Naive thymus-derived CD4-positive, alpha-beta T cell (primary cell): ENCODE data around the gene POU3F1. TPM values are rescaled to one million over a fixed set of nuclear protein-coding genes. Genes with fewer than 3 reads are reported as not detected.

Experiments used
- ATAC-seq: fragments of 150-1000 bp; cut with Tn5 transposase; 2 replicates; pipeline ENCODE4 v1.10.0; 2021; ENCODE audit warnings: mild to moderate bottlenecking, moderate library complexity
- CTCF ChIA-PET: fragments of 350-600 bp; sonication (Branson Sonifier 250); formaldehyde crosslinking; loops from one replicate; lab custom pipeline; 2021; ENCODE audit warnings: antibody characterized with exemption; lab: Charles Lee
- POLR2A ChIA-PET: fragments of 350-600 bp; sonication (Branson Sonifier 250); formaldehyde crosslinking; loops from one replicate; lab custom pipeline; 2021; ENCODE audit warnings: antibody characterized with exemption, inconsistent platforms; lab: Charles Lee
- DNase-seq, 9 donors: peaks; one replicate each; pipeline versions ENCODE4 v3.0.0 to v3.0.0-alpha.2; 2020 to 2022; ENCODE audit warnings: mixed read lengths in 1 of 9
- H3K27ac ChIP-seq: one replicate; pipeline ENCODE4 v1.7.0; 2013; ENCODE audit warnings: mild to moderate bottlenecking, low read depth, low read length, moderate library complexity
- H3K27me3 ChIP-seq, 2 donors: one replicate each; pipeline ENCODE4 v1.7.0; 2013; ENCODE audit warnings: low read length in 2 of 2, mild to moderate bottlenecking in 2 of 2, moderate library complexity in 2 of 2; ENCODE audit not compliant: control insufficient read depth in 2 of 2, insufficient read depth in 2 of 2
- H3K36me3 ChIP-seq, 3 experiments: 1 replicate in 2 of 3; 2 replicates in 1 of 3; pipeline ENCODE4 v1.7.0; 2013; ENCODE audit warnings: low read length in 3 of 3, mild to moderate bottlenecking in 3 of 3, moderate library complexity in 1 of 3; ENCODE audit not compliant: insufficient read depth in 3 of 3, control insufficient read depth in 2 of 3
- H3K4me1 ChIP-seq, 2 donors: one replicate each; pipeline ENCODE4 v1.7.0; 2013; ENCODE audit warnings: low read length in 2 of 2, mild to moderate bottlenecking in 2 of 2, moderate library complexity in 1 of 2; ENCODE audit not compliant: control insufficient read depth in 2 of 2, insufficient read depth in 2 of 2
- H3K4me3 ChIP-seq: 2 replicates; pipeline ENCODE4 v1.7.0; 2013; ENCODE audit warnings: mild to moderate bottlenecking, low read length
- H3K9me3 ChIP-seq, 3 experiments: 1 replicate in 2 of 3; 2 replicates in 1 of 3; pipeline ENCODE4 v1.7.0; 2013; ENCODE audit warnings: low read length in 3 of 3; ENCODE audit not compliant: control insufficient read depth in 2 of 3
- H3K27ac Mint-ChIP-seq, 9 donors: one replicate each; pipeline ENCODE4 v1.8.0; 2020 to 2022; ENCODE audit warnings: mixed read lengths in 9 of 9, mild to moderate bottlenecking in 8 of 9, moderate library complexity in 5 of 9, inconsistent platforms in 2 of 9
- H3K27me3 Mint-ChIP-seq, 5 donors: one replicate each; pipeline ENCODE4 v1.8.0; 2021 to 2022; ENCODE audit warnings: mixed read lengths in 5 of 5, mild to moderate bottlenecking in 1 of 5
- H3K36me3 Mint-ChIP-seq, 5 donors: one replicate each; pipeline ENCODE4 v1.8.0; 2020 to 2022; ENCODE audit warnings: mixed read lengths in 5 of 5, mild to moderate bottlenecking in 3 of 5, inconsistent platforms in 1 of 5
- H3K4me1 Mint-ChIP-seq, 7 donors: one replicate each; pipeline ENCODE4 v1.8.0; 2020 to 2022; ENCODE audit warnings: mixed read lengths in 7 of 7, mild to moderate bottlenecking in 3 of 7, inconsistent platforms in 1 of 7
- H3K4me3 Mint-ChIP-seq, 10 donors: one replicate each; pipeline ENCODE4 v1.8.0; 2020 to 2022; ENCODE audit warnings: mild to moderate bottlenecking in 10 of 10, mixed read lengths in 10 of 10, moderate library complexity in 6 of 10, inconsistent platforms in 2 of 10
- H3K9me3 Mint-ChIP-seq, 11 donors: one replicate each; pipeline ENCODE4 v1.8.0; 2020 to 2022; ENCODE audit warnings: mixed read lengths in 11 of 11, mild to moderate bottlenecking in 4 of 11, inconsistent platforms in 1 of 11, moderate library complexity in 1 of 11
- intact Hi-C, 2 donors: fragments of 100-400 bp; cut with micrococcal nuclease; formaldehyde crosslinking; loops; one replicate each; pipeline ENCODE4 v1.15.1; 2023
- polyA plus RNA-seq, 2 donors: library from polyadenylated mRNA; unstranded; fragments of 300-500 nt; fragmentation: Illumina TruSeq; gene quantifications; one replicate each; pipeline ENCODE4 v1.2.3, GENCODE V29; 2021
- total RNA-seq, 6 experiments: library from RNA in 5 of 6; stranded (reverse) in 5 of 6; gene quantifications; 1 replicate in 5 of 6; 2 replicates in 1 of 6; pipeline ENCODE4 v1.2.3 and lab custom pipeline; 2021 to 2026

POU3F1 gene
- total and polyA plus RNA-seq, 7 experiments from 2014 or later, result 0.17 to 0.19 TPM; not detected in 5

- Mint-ChIP-seq H3K27me3 (peaks cover 0 to 17% (median 0%) of the 10 kb centered on the region in 5 donors), H3K27ac (no peak overlapping the region), H3K4me3 (no peak overlapping the region), H3K36me3 (no peaks in the 10 kb centered on the region), H3K9me3 (no peaks in the 10 kb centered on the region), H3K4me1 (no peaks in the 10 kb centered on the region)
- no peak for ATAC-seq
- no peaks in the 10 kb centered on the region for H3K27me3 ChIP-seq
- H3K27ac ChIP-seq, result no peak overlapping the region
- intact Hi-C loops, result no loop called here
- no peak overlapping the region for H3K4me3 ChIP-seq
- no peaks in the 10 kb centered on the region for H3K4me1 ChIP-seq
- no peaks in the 10 kb centered on the region for H3K9me3 ChIP-seq
- ChIA-PET CTCF (no interaction called here), POLR2A (no interaction called here)
- DNase-seq, result no peak
- H3K36me3 ChIP-seq, result no peaks in the 10 kb centered on the region
These were observed 36.9 kb upstream of the POU3F1 start for GRCh38 chr1:38083541-38083940.

GRCh38 chr1:38082769-38083263 lies 36.2 kb upstream of the POU3F1 start:
- no peak for DNase-seq
- POLR2A ChIA-PET, result no interaction called here
- Mint-ChIP-seq H3K9me3 (no peaks in the 10 kb centered on the region), H3K36me3 (no peaks in the 10 kb centered on the region), H3K27me3 (peaks cover 0 to 11% (median 0%) of the 10 kb centered on the region in 5 donors), H3K4me1 (no peaks in the 10 kb centered on the region), H3K27ac (no peak overlapping the region), H3K4me3 (no peak overlapping the region)
- Histone ChIP-seq H3K4me3 (no peak overlapping the region), H3K9me3 (no peaks in the 10 kb centered on the region), H3K36me3 (no peaks in the 10 kb centered on the region), H3K27ac (no peak overlapping the region), H3K27me3 (no peaks in the 10 kb centered on the region), H3K4me1 (no peaks in the 10 kb centered on the region)
- intact Hi-C loops, result no loop called here
- CTCF ChIA-PET, result no interaction called here
- no peak for ATAC-seq

- no peak overlapping the region for H3K27ac ChIP-seq
- no peaks in the 10 kb centered on the region for H3K4me1 Mint-ChIP-seq
- H3K36me3 ChIP-seq, result no peaks in the 10 kb centered on the region
- H3K4me1 ChIP-seq, result no peaks in the 10 kb centered on the region
- H3K27ac Mint-ChIP-seq, result no peak overlapping the region
- H3K36me3 Mint-ChIP-seq, result no peaks in the 10 kb centered on the region
- ATAC-seq, result no peak
- ChIA-PET POLR2A (no interaction called here), CTCF (no interaction called here)
- H3K4me3 Mint-ChIP-seq, result no peak overlapping the region
- no peaks in the 10 kb centered on the region for H3K9me3 Mint-ChIP-seq
- no peaks in the 10 kb centered on the region for H3K27me3 ChIP-seq
- intact Hi-C loops, result no loop called here
- DNase-seq, result no peak
- peaks cover 0 to 21% (median 11%) of the 10 kb centered on the region in 5 donors for H3K27me3 Mint-ChIP-seq
- no peak overlapping the region for H3K4me3 ChIP-seq
- H3K9me3 ChIP-seq, result no peaks in the 10 kb centered on the region
These were observed 32.4 kb upstream of the POU3F1 start for GRCh38 chr1:38079019-38079418.

GRCh38 chr1:38077523-38078147 lies 31.0 kb upstream of the POU3F1 start:
- Mint-ChIP-seq H3K4me1 (no peaks in the 10 kb centered on the region), H3K4me3 (no peak overlapping the region), H3K36me3 (no peaks in the 10 kb centered on the region), H3K27me3 (peaks cover 2 to 32% (median 12%) of the 10 kb centered on the region in 5 donors), H3K9me3 (no peaks in the 10 kb centered on the region), H3K27ac (no peak overlapping the region)
- H3K27ac ChIP-seq, result no peak overlapping the region
- no peak overlapping the region for H3K4me3 ChIP-seq
- H3K36me3 ChIP-seq, result no peaks in the 10 kb centered on the region
- H3K9me3 ChIP-seq, result no peaks in the 10 kb centered on the region
- H3K27me3 ChIP-seq, result no peaks in the 10 kb centered on the region
- ChIA-PET POLR2A (no interaction called here), CTCF (no interaction called here)
- no peaks in the 10 kb centered on the region for H3K4me1 ChIP-seq
- ATAC-seq, result no peak
- intact Hi-C loops, result no loop called here
- DNase-seq, result no peak

- Histone ChIP-seq H3K27ac (no peak overlapping the region), H3K4me1 (no peaks in the 10 kb centered on the region), H3K4me3 (no peak overlapping the region), H3K27me3 (no peaks in the 10 kb centered on the region), H3K36me3 (no peaks in the 10 kb centered on the region), H3K9me3 (no peaks in the 10 kb centered on the region)
- DNase-seq (no peak), ATAC-seq (no peak)
- Mint-ChIP-seq H3K4me3 (no peak overlapping the region), H3K27ac (no peak overlapping the region), H3K4me1 (no peaks in the 10 kb centered on the region), H3K36me3 (no peaks in the 10 kb centered on the region), H3K27me3 (peaks cover 6 to 43% (median 17%) of the 10 kb centered on the region in 5 donors), H3K9me3 (no peaks in the 10 kb centered on the region)
- CTCF ChIA-PET, result no interaction called here
- intact Hi-C loops, result no loop called here
- POLR2A ChIA-PET, result no interaction called here
These were observed 29.9 kb upstream of the POU3F1 start for GRCh38 chr1:38076455-38076854.

GRCh38 chr1:38076038-38076437 lies 29.4 kb upstream of the POU3F1 start:
- Histone ChIP-seq H3K27me3 (no peaks in the 10 kb centered on the region), H3K9me3 (no peaks in the 10 kb centered on the region), H3K36me3 (no peaks in the 10 kb centered on the region), H3K4me3 (no peak overlapping the region), H3K4me1 (no peaks in the 10 kb centered on the region), H3K27ac (no peak overlapping the region)
- H3K36me3 Mint-ChIP-seq, result no peaks in the 10 kb centered on the region
- CTCF ChIA-PET, result no interaction called here
- DNase-seq (no peak), ATAC-seq (no peak)
- no peak overlapping the region for H3K4me3 Mint-ChIP-seq
- intact Hi-C loops, result no loop called here
- peaks cover 6 to 47% (median 20%) of the 10 kb centered on the region in 5 donors for H3K27me3 Mint-ChIP-seq
- POLR2A ChIA-PET, result no interaction called here
- no peak overlapping the region for H3K27ac Mint-ChIP-seq
- H3K9me3 Mint-ChIP-seq, result no peaks in the 10 kb centered on the region
- no peaks in the 10 kb centered on the region for H3K4me1 Mint-ChIP-seq

- H3K27me3 ChIP-seq, result no peaks in the 10 kb centered on the region
- Mint-ChIP-seq H3K27me3 (peaks cover 9 to 53% (median 28%) of the 10 kb centered on the region in 5 donors), H3K27ac (no peak overlapping the region), H3K36me3 (no peaks in the 10 kb centered on the region), H3K9me3 (no peaks in the 10 kb centered on the region), H3K4me1 (no peaks in the 10 kb centered on the region), H3K4me3 (no peak overlapping the region)
- no peaks in the 10 kb centered on the region for H3K4me1 ChIP-seq
- ATAC-seq (no peak), DNase-seq (no peak)
- no peaks in the 10 kb centered on the region for H3K36me3 ChIP-seq
- POLR2A ChIA-PET, result no interaction called here
- no peak overlapping the region for H3K27ac ChIP-seq
- H3K4me3 ChIP-seq, result no peak overlapping the region
- no peaks in the 10 kb centered on the region for H3K9me3 ChIP-seq
- intact Hi-C loops, result no loop called here
- CTCF ChIA-PET, result no interaction called here
These were observed 28.6 kb upstream of the POU3F1 start for GRCh38 chr1:38075191-38075590.
